HEK293T (cell line): ENCODE data around the gene MACROD2.
"Not testable (repeated sequence)": the region's sequence is repeated elsewhere in the genome, so short reads cannot be mapped to it uniquely, and the experiment has no call there.

Experiments
- CTCF ChIA-PET: fragments of 350-600 bp; formaldehyde crosslinking; extraction: SDS; loops from one replicate; lab custom pipeline; 2021; ENCODE audit warnings: antibody characterized with exemption, inconsistent platforms; lab: Yijun Ruan, JAX
- POLR2A ChIA-PET: fragments of 350-600 bp; formaldehyde crosslinking; extraction: SDS; loops from one replicate; lab custom pipeline; 2020; ENCODE audit warnings: antibody characterized with exemption, inconsistent platforms; lab: Yijun Ruan, JAX
- DNase-seq: peaks from one replicate; pipeline ENCODE4 v3.0.0; 2012; ENCODE audit warnings: mixed read lengths; ENCODE audit errors: extremely low spot score
- ARNT ChIP-seq: fragments of 450-650 bp; IDR thresholded peaks from 2 replicates; pipeline ENCODE4 v1.6.1; 2017; ENCODE audit warnings: mild to moderate bottlenecking
- BHLHE40 ChIP-seq: fragments of 450-650 bp; IDR thresholded peaks from 2 replicates; pipeline ENCODE4 v1.6.1; 2016; ENCODE audit warnings: mild to moderate bottlenecking, moderate library complexity, borderline replicate concordance
- CTBP1 ChIP-seq: fragments of 450-650 bp; IDR thresholded peaks from 2 replicates; pipeline ENCODE4 v1.6.1; 2016; ENCODE audit warnings: borderline replicate concordance
- ELF4 ChIP-seq: fragments of 450-650 bp; IDR thresholded peaks from 2 replicates; pipeline ENCODE4 v1.6.1; 2017; ENCODE audit warnings: antibody characterized with exemption
- FOXA1 ChIP-seq: fragments of 450-650 bp; IDR thresholded peaks from 2 replicates; pipeline ENCODE4 v1.6.1; 2016; ENCODE audit warnings: mild to moderate bottlenecking
- FOXK2 ChIP-seq: fragments of 450-650 bp; IDR thresholded peaks from 2 replicates; pipeline ENCODE4 v1.6.1; 2016; ENCODE audit warnings: mild to moderate bottlenecking
- FOXM1 ChIP-seq: fragments of 450-650 bp; IDR thresholded peaks from 2 replicates; pipeline ENCODE4 v1.6.1; 2017; ENCODE audit warnings: mild to moderate bottlenecking, borderline replicate concordance
- HDGF ChIP-seq: fragments of 450-650 bp; IDR thresholded peaks from 2 replicates; pipeline ENCODE4 v1.6.1; 2017; ENCODE audit warnings: antibody characterized with exemption, borderline replicate concordance
- L3MBTL2 ChIP-seq: fragments of 450-650 bp; conservative IDR thresholded peaks from 2 replicates; pipeline ENCODE4 v1.6.1; 2016; ENCODE audit warnings: mild to moderate bottlenecking
- LEF1 ChIP-seq: fragments of 450-650 bp; IDR thresholded peaks from 2 replicates; pipeline ENCODE4 v1.6.1; 2017; ENCODE audit warnings: mild to moderate bottlenecking, borderline replicate concordance
- NFRKB ChIP-seq: fragments of 450-650 bp; IDR thresholded peaks from 2 replicates; pipeline ENCODE4 v1.6.1; 2016; ENCODE audit warnings: mild to moderate bottlenecking, moderate library complexity
- PKNOX1 ChIP-seq: fragments of 450-650 bp; IDR thresholded peaks from 2 replicates; pipeline ENCODE4 v1.6.1; 2016
- SP1 ChIP-seq: fragments of 450-650 bp; IDR thresholded peaks from 2 replicates; pipeline ENCODE4 v1.6.1; 2017
- SUZ12 ChIP-seq: fragments of 450-650 bp; IDR thresholded peaks from 2 replicates; pipeline ENCODE4 v1.6.1; 2016; ENCODE audit warnings: mild to moderate bottlenecking
- TARDBP ChIP-seq: fragments of 450-650 bp; IDR thresholded peaks from 2 replicates; pipeline ENCODE4 v1.6.1; 2016
- ZNF384 ChIP-seq: fragments of 450-650 bp; IDR thresholded peaks from 2 replicates; pipeline ENCODE4 v1.6.1; 2016

Gene MACROD2

GRCh38 chr20:15512916-15513315, 1517.6 kb downstream of the MACROD2 start:
- ChIA-PET CTCF (no interaction called here), POLR2A (no interaction called here)
- no peak for DNase-seq
- TF ChIP-seq CTBP1 (no peak), ARNT (no peak), SUZ12 (no peak), FOXA1 (no peak), PKNOX1 (no peak), ZNF384 (no peak), SP1 (no peak), FOXK2 (no peak), ELF4 (no peak), LEF1 (no peak), FOXM1 (no peak), TARDBP (no peak), L3MBTL2 (no peak), NFRKB (no peak)

- POLR2A ChIA-PET = no interaction called here
- CTCF ChIA-PET = no interaction called here
- no peak for DNase-seq
- TF ChIP-seq LEF1 (no peak), CTBP1 (no peak)
Measured at GRCh38 chr20:15515691-15516090, 1520.4 kb downstream of the MACROD2 start.

GRCh38 chr20:15520930-15521524, 1525.7 kb downstream of the MACROD2 start:
- no peak for DNase-seq
- no peak for TF ChIP-seq FOXK2
- TF ChIP-seq ARNT = no peak
- TF ChIP-seq LEF1 = no peak
- TF ChIP-seq TARDBP = no peak
- TF ChIP-seq HDGF = no peak
- TF ChIP-seq NFRKB = no peak
- no peak for TF ChIP-seq PKNOX1
- no peak for TF ChIP-seq BHLHE40
- TF ChIP-seq L3MBTL2 = no peak
- ChIA-PET POLR2A (no interaction called here), CTCF (no interaction called here)

GRCh38 chr20:15523400-15523799, 1528.1 kb downstream of the MACROD2 start:
- CTCF ChIA-PET = no interaction called here
- no peak for DNase-seq
- no peak for TF ChIP-seq TARDBP
- no peak for TF ChIP-seq SP1
- TF ChIP-seq L3MBTL2 = no peak
- TF ChIP-seq FOXK2 = no peak
- TF ChIP-seq CTBP1 = no peak
- no peak for TF ChIP-seq FOXM1
- POLR2A ChIA-PET = no interaction called here

- CTCF ChIA-PET = no interaction called here
- TF ChIP-seq SP1 (no peak), ZNF384 (no peak)
- POLR2A ChIA-PET = no interaction called here
- no peak for DNase-seq
Measured at GRCh38 chr20:15528391-15529111, 1533.2 kb downstream of the MACROD2 start.

- TF ChIP-seq NFRKB (no peak), FOXA1 (no peak), PKNOX1 (no peak), SP1 (no peak), L3MBTL2 (no peak), SUZ12 (no peak), BHLHE40 (no peak), CTBP1 (no peak), ARNT (no peak), TARDBP (no peak), FOXM1 (no peak), LEF1 (no peak)
- ChIA-PET CTCF (no interaction called here), POLR2A (no interaction called here)
- no peak for DNase-seq
Measured at GRCh38 chr20:15535863-15536262, 1540.5 kb downstream of the MACROD2 start.

- CTCF ChIA-PET, POLR2A ChIA-PET, DNase-seq: not testable (repeated sequence)
Measured at GRCh38 chr20:15537200-15537599, 1541.9 kb downstream of the MACROD2 start.
